ENCODE data around the gene CYTH2. TPM values are rescaled to one million over a fixed set of nuclear protein-coding genes. Genes with fewer than 3 reads are reported as not detected.

CYTH2 gene
- polyA plus RNA-seq, 4 donors: 44.3 to 55.1 (median 54.8) TPM

DNA sequence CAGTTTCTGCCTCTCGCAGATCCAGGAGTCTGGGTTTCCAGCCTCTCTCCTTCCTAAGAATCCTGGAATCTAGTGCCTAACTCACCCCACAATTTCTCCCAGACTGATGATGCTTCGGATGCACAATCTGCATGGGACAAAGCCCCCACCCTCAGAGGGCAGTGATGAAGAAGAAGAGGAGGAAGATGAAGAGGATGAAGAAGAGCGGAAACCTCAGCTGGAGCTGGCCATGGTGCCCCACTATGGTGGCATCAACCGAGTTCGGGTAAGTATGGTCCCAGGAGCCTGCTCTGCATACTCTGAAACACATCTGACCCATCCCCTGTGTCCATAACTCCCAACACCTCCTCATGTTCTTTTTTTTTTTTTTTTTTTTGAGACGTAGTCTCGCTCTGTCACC is 22.6 kb upstream of the CYTH2 start:
- Histone ChIP-seq H3K36me3 (ENCODE audit: control insufficient read depth in 3 of 3, insufficient read depth in 2 of 3, low read depth in 1 of 3, low read length in 3 of 3) (peaks cover 10 to 41% (median 15%) of the 10 kb centered on the region in 3 donors), H3K9me3 (ENCODE audit: control insufficient read depth in 2 of 2, insufficient read depth in 1 of 2, low read depth in 1 of 2, low read length in 1 of 2) (no peaks in the 10 kb centered on the region), H3K27me3 (ENCODE audit: control insufficient read depth in 3 of 3, insufficient read depth in 3 of 3, low read length in 3 of 3) (peaks cover 2 to 27% (median 10%) of the 10 kb centered on the region in 3 donors), H3K4me3 (ENCODE audit: low read depth in 1 of 3, low read length in 3 of 3) (peak overlapping the region; percentile 52 to 84 (median 65)), H3K27ac (ENCODE audit: low read depth in 1 of 3, low read length in 2 of 3) (no peak overlapping the region), H3K4me1 (ENCODE audit: control insufficient read depth in 3 of 3, insufficient read depth in 2 of 3, low read depth in 1 of 3, low read length in 2 of 3) (peaks cover 0 to 17% (median 4%) of the 10 kb centered on the region in 3 donors)
- DNase-seq (no peak), FAIRE-seq (no peak)
- 74 to 82% (median 78%) methylated on average over 5 to 7 of the region's 7 CpGs for WGBS, 3 donors

DNA sequence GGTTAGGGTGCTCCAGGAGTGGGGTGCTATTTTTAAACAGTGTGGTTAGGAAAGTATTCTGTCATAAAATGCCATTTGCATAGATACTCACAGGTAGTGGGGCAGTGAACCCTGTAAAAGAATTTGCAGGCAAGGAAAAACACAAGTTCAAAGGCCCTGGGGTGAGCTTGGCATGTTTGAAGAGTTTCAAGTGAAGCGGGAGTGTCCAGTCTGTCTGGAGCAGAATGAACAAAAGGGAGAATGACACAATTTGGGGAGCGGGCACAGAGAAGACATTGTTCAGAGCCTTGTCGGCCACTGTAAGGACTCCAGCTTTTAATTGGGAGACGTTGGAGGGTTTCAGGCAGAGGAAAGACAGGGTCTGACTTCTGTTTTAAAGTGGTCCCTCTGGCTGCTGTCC is 20.6 kb upstream of the CYTH2 start:
- DNase-seq (no peak), FAIRE-seq (no peak)
- no peaks in the 10 kb centered on the region for H3K9me3 ChIP-seq (ENCODE audit: control insufficient read depth in 2 of 2, insufficient read depth in 1 of 2, low read depth in 1 of 2, low read length in 1 of 2)
- H3K27ac ChIP-seq (ENCODE audit: low read depth in 1 of 3, low read length in 2 of 3): no peak overlapping the region
- H3K4me1 ChIP-seq (ENCODE audit: control insufficient read depth in 3 of 3, insufficient read depth in 2 of 3, low read depth in 1 of 3, low read length in 2 of 3): peaks cover 0 to 17% (median 4%) of the 10 kb centered on the region in 3 donors
- 91 to 96% (median 94%) methylated on average over 4 of the region's 4 CpGs for WGBS, 3 donors
- no peak overlapping the region for H3K4me3 ChIP-seq (ENCODE audit: low read depth in 1 of 3, low read length in 3 of 3)
- peaks cover 19 to 60% (median 19%) of the 10 kb centered on the region in 3 donors for H3K36me3 ChIP-seq (ENCODE audit: control insufficient read depth in 3 of 3, insufficient read depth in 2 of 3, low read depth in 1 of 3, low read length in 3 of 3)
- H3K27me3 ChIP-seq (ENCODE audit: control insufficient read depth in 3 of 3, insufficient read depth in 3 of 3, low read length in 3 of 3): peaks cover 0 to 18% (median 0%) of the 10 kb centered on the region in 3 donors

DNA sequence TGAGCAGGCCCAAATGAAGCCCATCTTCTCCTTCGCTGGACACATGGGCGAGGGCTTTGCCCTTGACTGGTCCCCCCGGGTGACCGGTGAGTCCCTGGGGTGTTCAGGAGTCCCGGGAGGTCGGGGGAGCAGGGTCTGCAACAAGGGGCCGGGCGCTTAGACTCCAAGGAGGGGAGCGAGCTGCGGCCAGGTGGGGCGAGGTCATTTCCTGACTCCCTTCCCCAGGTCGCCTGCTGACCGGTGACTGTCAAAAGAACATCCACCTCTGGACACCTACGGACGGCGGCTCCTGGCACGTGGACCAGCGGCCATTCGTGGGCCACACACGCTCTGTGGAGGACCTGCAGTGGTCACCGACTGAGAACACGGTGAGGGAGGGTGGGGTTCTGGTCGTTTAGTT is 18.7 kb upstream of the CYTH2 start:
- 94 to 95% (median 94%) methylated on average over 23 of the region's 23 CpGs for WGBS, 3 donors
- no peak for FAIRE-seq
- no peak overlapping the region for H3K27ac ChIP-seq (ENCODE audit: low read depth in 1 of 3, low read length in 2 of 3)
- H3K4me1 ChIP-seq (ENCODE audit: control insufficient read depth in 3 of 3, insufficient read depth in 2 of 3, low read depth in 1 of 3, low read length in 2 of 3): peaks cover 0 to 6% (median 4%) of the 10 kb centered on the region in 3 donors
- H3K9me3 ChIP-seq (ENCODE audit: control insufficient read depth in 2 of 2, insufficient read depth in 1 of 2, low read depth in 1 of 2, low read length in 1 of 2): no peaks in the 10 kb centered on the region
- DNase-seq: no peak
- H3K36me3 ChIP-seq (ENCODE audit: control insufficient read depth in 3 of 3, insufficient read depth in 2 of 3, low read depth in 1 of 3, low read length in 3 of 3): peaks cover 25 to 79% (median 26%) of the 10 kb centered on the region in 3 donors
- no peak overlapping the region for H3K4me3 ChIP-seq (ENCODE audit: low read depth in 1 of 3, low read length in 3 of 3)
- H3K27me3 ChIP-seq (ENCODE audit: control insufficient read depth in 3 of 3, insufficient read depth in 3 of 3, low read length in 3 of 3): peaks cover 0 to under 1% (median 0%) of the 10 kb centered on the region in 3 donors

DNA sequence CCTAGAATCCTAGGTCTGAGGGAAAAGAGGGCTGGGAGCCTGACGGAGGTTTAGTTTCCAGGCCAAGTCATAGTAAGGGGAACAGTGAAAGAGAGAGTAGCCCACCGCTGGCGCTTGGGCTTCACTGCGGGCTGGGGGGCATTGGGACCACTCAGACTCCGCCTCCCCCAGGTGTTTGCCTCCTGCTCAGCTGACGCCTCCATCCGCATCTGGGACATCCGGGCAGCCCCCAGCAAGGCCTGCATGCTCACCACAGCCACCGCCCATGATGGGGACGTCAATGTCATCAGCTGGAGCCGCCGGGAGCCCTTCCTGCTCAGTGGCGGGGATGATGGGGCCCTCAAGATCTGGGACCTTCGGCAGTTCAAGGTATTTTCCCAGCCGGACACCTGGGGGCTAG is 18.3 kb upstream of the CYTH2 start:
- WGBS, 3 donors: 94 to 95% (median 95%) methylated on average over 15 of the region's 15 CpGs
- no peak for DNase-seq
- peaks cover 25 to 83% (median 26%) of the 10 kb centered on the region in 3 donors for H3K36me3 ChIP-seq (ENCODE audit: control insufficient read depth in 3 of 3, insufficient read depth in 2 of 3, low read depth in 1 of 3, low read length in 3 of 3)
- no peak for FAIRE-seq
- no peaks in the 10 kb centered on the region for H3K27me3 ChIP-seq (ENCODE audit: control insufficient read depth in 3 of 3, insufficient read depth in 3 of 3, low read length in 3 of 3)
- no peak overlapping the region for H3K4me3 ChIP-seq (ENCODE audit: low read depth in 1 of 3, low read length in 3 of 3)
- H3K27ac ChIP-seq (ENCODE audit: low read depth in 1 of 3, low read length in 2 of 3): no peak overlapping the region
- H3K9me3 ChIP-seq (ENCODE audit: control insufficient read depth in 2 of 2, insufficient read depth in 1 of 2, low read depth in 1 of 2, low read length in 1 of 2): no peaks in the 10 kb centered on the region
- H3K4me1 ChIP-seq (ENCODE audit: control insufficient read depth in 3 of 3, insufficient read depth in 2 of 3, low read depth in 1 of 3, low read length in 2 of 3): peaks cover 0 to 5% (median 4%) of the 10 kb centered on the region in 3 donors

DNA sequence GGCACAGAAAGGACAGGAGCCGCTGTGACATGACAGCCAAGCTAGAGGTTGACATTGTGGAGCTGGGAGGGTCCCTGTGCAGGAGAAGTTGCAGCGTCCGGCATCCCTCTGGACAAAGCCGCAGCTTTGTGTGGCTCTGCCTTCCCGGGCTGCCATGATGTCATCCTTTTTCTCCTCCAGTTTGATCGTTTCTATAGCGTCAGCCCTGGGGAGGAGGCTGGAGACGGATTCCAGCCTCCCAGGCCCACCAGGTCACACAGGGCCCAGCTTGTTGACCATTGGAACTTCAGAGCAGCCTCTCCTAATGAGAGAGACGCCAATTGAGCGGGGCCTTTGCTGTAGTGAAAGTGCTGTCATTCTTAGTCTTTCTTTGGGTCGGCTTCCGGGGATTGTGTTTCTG is 17.5 kb upstream of the CYTH2 start:
- Histone ChIP-seq H3K4me1 (ENCODE audit: control insufficient read depth in 3 of 3, insufficient read depth in 2 of 3, low read depth in 1 of 3, low read length in 2 of 3) (peaks cover 0 to 2% (median under 1%) of the 10 kb centered on the region in 3 donors), H3K36me3 (ENCODE audit: control insufficient read depth in 3 of 3, insufficient read depth in 2 of 3, low read depth in 1 of 3, low read length in 3 of 3) (peaks cover 25 to 90% (median 27%) of the 10 kb centered on the region in 3 donors), H3K27me3 (ENCODE audit: control insufficient read depth in 3 of 3, insufficient read depth in 3 of 3, low read length in 3 of 3) (no peaks in the 10 kb centered on the region), H3K9me3 (ENCODE audit: control insufficient read depth in 2 of 2, insufficient read depth in 1 of 2, low read depth in 1 of 2, low read length in 1 of 2) (no peaks in the 10 kb centered on the region), H3K4me3 (ENCODE audit: low read depth in 1 of 3, low read length in 3 of 3) (no peak overlapping the region), H3K27ac (ENCODE audit: low read depth in 1 of 3, low read length in 2 of 3) (no peak overlapping the region)
- FAIRE-seq (no peak), DNase-seq (no peak)
- 89 to 91% (median 91%) methylated on average over 12 of the region's 12 CpGs for WGBS, 3 donors

DNA sequence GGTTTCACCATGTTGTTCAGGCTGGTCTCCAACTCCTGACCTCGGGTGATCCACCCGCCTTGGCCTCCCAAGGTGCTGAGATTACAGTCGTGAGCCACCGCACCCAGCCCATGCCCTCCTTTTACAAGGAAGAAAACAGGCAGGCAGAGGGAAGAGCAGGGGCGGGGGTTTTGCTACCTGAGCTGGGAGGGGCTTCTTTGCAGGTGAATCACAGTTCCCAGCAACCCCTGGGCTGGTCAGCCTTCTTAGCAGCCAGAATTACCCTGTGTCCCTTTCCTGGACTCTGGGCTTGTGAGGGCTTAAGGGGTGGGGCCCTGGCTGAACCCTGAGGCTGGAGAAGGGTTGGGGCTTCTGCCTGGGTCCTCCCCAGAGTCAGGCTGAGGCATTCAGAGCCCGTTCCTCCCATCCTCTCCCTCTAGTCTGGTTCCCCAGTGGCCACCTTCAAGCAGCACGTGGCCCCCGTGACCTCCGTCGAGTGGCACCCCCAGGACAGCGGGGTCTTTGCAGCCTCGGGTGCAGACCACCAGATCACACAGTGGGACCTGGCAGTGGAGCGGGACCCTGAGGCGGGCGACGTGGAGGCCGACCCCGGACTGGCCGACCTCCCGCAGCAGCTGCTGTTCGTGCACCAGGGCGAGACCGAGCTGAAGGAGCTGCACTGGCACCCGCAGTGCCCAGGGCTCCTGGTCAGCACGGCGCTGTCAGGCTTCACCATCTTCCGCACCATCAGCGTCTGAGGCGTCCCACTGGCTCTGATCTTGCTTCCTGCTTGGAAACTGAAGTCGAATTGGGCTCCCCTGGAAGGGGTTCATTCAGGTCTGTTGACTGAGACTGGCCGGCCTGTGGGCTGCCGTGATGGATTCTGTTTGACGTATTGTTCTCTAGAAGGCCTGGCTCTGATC is 16.6 kb upstream of the CYTH2 start:
- Histone ChIP-seq H3K4me1 (ENCODE audit: control insufficient read depth in 3 of 3, insufficient read depth in 2 of 3, low read depth in 1 of 3, low read length in 2 of 3) (no peaks in the 10 kb centered on the region), H3K27ac (ENCODE audit: low read depth in 1 of 3, low read length in 2 of 3) (no peak overlapping the region), H3K4me3 (ENCODE audit: low read depth in 1 of 3, low read length in 3 of 3) (no peak overlapping the region), H3K9me3 (ENCODE audit: control insufficient read depth in 2 of 2, insufficient read depth in 1 of 2, low read depth in 1 of 2, low read length in 1 of 2) (no peaks in the 10 kb centered on the region), H3K36me3 (ENCODE audit: control insufficient read depth in 3 of 3, insufficient read depth in 2 of 3, low read depth in 1 of 3, low read length in 3 of 3) (peaks cover 25 to 93% (median 30%) of the 10 kb centered on the region in 3 donors), H3K27me3 (ENCODE audit: control insufficient read depth in 3 of 3, insufficient read depth in 3 of 3, low read length in 3 of 3) (no peaks in the 10 kb centered on the region)
- FAIRE-seq: no peak
- WGBS, 3 donors: 85 to 89% (median 86%) methylated on average over 33 of the region's 33 CpGs
- DNase-seq: peak in 1 of 2 donors; percentile 23

DNA sequence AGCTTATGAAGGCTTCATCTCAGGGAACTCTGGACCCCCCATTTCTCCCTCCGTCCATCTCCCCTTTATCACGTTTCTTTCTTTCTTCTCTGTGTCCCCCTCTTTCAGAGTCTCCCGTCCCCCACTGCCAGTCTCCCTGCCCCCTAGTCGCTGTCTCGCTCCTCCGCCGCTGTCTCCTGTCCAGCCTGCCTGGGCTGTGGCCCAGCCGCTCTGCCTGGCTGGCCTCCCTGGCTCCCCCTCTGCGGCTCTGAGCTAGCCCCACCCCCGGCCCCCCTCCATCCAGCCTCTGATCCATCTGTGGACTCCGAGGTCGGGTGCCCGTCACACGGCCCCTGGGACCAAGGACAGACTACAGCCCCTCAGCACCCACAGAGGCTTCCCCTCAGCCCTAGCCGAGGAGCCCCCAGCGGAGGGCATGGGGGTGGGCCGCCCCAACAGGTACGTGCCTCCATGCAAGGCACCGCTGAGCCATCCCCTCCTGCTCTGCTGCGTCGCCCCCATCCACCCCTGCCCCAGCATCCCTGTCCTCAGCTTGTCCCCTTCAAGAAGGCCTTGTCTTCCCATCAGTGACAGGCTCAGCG is 14.9 kb upstream of the CYTH2 start:
- WGBS, 3 donors: 92 to 96% (median 94%) methylated on average over 22 of the region's 22 CpGs
- Histone ChIP-seq H3K4me3 (ENCODE audit: low read depth in 1 of 3, low read length in 3 of 3) (no peak overlapping the region), H3K36me3 (ENCODE audit: control insufficient read depth in 3 of 3, insufficient read depth in 2 of 3, low read depth in 1 of 3, low read length in 3 of 3) (peaks cover 25 to 85% (median 26%) of the 10 kb centered on the region in 3 donors), H3K27me3 (ENCODE audit: control insufficient read depth in 3 of 3, insufficient read depth in 3 of 3, low read length in 3 of 3) (no peaks in the 10 kb centered on the region), H3K9me3 (ENCODE audit: control insufficient read depth in 2 of 2, insufficient read depth in 1 of 2, low read depth in 1 of 2, low read length in 1 of 2) (no peaks in the 10 kb centered on the region), H3K4me1 (ENCODE audit: control insufficient read depth in 3 of 3, insufficient read depth in 2 of 3, low read depth in 1 of 3, low read length in 2 of 3) (no peaks in the 10 kb centered on the region), H3K27ac (ENCODE audit: low read depth in 1 of 3, low read length in 2 of 3) (no peak overlapping the region)
- FAIRE-seq (no peak), DNase-seq (no peak)

DNA sequence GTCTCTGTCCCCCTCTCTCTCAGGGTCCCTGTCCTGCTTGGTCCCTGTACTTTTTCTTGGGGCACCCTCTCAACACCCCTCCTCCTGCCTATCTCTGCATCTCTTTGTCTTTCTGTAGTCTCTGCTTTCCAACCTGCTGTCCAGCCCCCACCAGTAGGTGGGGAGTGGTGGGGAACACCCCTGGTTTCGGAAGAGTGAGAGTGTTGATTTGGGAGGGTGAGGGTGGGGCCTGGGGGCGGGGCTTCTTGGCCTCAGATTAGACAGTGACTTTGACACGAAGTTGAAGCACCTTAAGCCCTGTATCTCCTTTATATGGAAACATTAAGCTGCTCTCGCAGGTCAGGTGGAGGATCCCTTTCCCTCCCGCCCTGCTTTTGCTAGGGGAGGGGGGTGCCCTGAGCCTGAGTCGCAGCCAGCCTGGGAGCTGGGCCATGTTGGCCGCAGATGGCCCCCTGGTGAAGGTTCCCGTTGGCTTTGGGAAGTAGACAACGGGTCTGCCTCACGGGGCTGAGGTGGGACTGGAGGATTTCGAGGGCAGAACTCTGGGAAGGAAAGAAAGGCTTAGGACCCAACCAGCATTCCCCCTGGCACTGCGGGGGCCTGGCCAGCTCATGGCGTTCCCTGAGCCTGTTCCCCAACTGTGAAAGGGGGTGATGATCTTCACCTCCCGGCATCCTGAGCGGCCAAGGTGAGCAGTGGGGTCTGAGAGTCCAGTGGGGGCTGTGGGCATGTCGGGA is 13.8 kb upstream of the CYTH2 start, which contains the start of gene KCNJ14:
Gene KCNJ14, plus strand, starts transcription at position 404 of the 737 bp plus-strand sequence. CDS start 6,151 bp downstream, outside the sequence.
- Histone ChIP-seq H3K27ac (ENCODE audit: low read depth in 1 of 3, low read length in 2 of 3) (no peak within 1 kb of the TSS), H3K36me3 (ENCODE audit: control insufficient read depth in 3 of 3, insufficient read depth in 2 of 3, low read depth in 1 of 3, low read length in 3 of 3) (peaks cover 18 to 74% (median 20%) of the 10 kb centered on the region in 3 donors), H3K27me3 (ENCODE audit: control insufficient read depth in 3 of 3, insufficient read depth in 3 of 3, low read length in 3 of 3) (no peaks in the 10 kb centered on the region), H3K4me1 (ENCODE audit: control insufficient read depth in 3 of 3, insufficient read depth in 2 of 3, low read depth in 1 of 3, low read length in 2 of 3) (no peaks in the 10 kb centered on the region), H3K9me3 (ENCODE audit: control insufficient read depth in 2 of 2, insufficient read depth in 1 of 2, low read depth in 1 of 2, low read length in 1 of 2) (no peaks in the 10 kb centered on the region), H3K4me3 (ENCODE audit: low read depth in 1 of 3, low read length in 3 of 3) (no peak within 1 kb of the TSS)
- WGBS, 3 donors: 86 to 91% (median 86%) methylated on average over 16 of the region's 16 CpGs
- DNase-seq (no peak), FAIRE-seq (no peak)
